ENCODE data around the gene GPHN.

- TF ChIP-seq POLR2A (IDR thresholded peaks at IDR 0.05; ENCODE audit: low read depth) = no peak
- no peak for TF ChIP-seq CTCF (IDR thresholded peaks at IDR 0.05)
- no peak for TF ChIP-seq EP300 (IDR thresholded peaks at IDR 0.05)
These were observed 144.7 kb downstream of the GPHN start for GRCh38 chr14:66652525-66653106.

Data from esophagus muscularis mucosa (tissue), 4 donors.